ENCODE measurements around the gene ZNF536.

ZNF536 gene

DNA sequence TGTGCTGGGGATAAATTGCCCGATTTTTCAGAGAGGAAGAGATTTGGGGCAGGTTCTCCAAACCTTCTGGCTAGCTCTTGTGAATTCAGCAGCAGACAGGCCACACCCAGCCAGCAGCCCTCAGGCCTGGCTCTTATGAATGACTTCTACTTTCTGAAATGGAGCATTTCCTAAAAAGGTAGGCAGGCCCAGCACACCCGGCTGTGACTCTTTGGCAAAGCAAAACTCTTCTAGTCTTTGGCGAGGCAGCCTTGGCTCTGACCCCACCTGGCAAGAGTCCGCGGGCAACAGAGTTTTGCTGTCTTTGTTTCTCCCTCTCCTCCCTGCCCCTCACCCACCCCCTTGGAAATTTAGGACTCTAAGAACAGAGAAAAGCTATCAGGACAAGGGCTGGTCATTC is 221.2 kb downstream of the ZNF536 start:
- Mint-ChIP-seq H3K27me3 (no peaks in the 10 kb centered on the region), H3K4me1 (no peaks in the 10 kb centered on the region), H3K9me3 (peaks cover 0 to 2% of the 10 kb centered on the region in 2 donors), H3K36me3 (no peaks in the 10 kb centered on the region), H3K4me3 (no peak overlapping the region), H3K27ac (no peak overlapping the region)
- DNase-seq (no peak), ATAC-seq (replicated peaks) (no peak)

DNA sequence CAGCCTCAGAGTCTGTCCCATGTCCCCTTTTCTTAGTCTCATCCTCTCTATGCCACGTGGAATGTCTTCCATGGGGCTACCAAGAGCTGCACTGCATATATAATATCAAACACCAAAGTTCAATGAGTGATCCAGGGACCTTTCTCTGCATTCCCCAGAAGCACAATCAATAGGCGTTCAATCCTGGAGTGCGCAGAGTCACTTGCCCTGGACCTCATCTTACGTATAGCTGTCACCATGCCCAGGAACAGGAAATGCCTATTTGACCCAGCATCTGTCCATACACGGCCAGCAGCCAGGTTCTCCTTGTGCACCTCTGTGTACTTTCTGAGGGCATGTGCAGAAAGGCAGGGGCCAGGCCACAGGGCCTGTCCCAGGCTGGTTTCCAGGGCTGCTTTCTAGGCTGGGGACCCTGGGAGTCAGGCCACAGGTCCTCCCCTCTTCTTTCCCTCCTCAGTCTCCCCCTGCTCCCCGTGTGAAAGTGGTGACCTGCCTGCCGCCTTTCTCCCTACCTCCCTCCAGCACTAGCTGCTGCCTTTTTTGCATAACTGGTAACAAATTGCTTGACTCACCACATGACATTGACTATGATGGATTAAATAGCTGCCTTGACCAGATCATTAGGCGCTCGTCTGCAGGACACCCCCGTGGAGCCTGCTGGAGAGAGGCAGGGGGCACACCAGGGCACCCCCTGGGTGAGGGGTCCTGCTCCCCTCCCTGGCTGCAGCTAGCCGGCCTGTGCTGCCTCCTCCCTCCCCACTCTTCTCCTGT is 222.0 kb downstream of the ZNF536 start:
- H3K9me3 Mint-ChIP-seq: peaks cover 0 to 2% of the 10 kb centered on the region in 2 donors
- H3K36me3 Mint-ChIP-seq: no peaks in the 10 kb centered on the region
- H3K4me3 Mint-ChIP-seq: no peak overlapping the region
- H3K27me3 Mint-ChIP-seq: no peaks in the 10 kb centered on the region
- H3K27ac Mint-ChIP-seq: no peak overlapping the region
- no peak for DNase-seq
- ATAC-seq (replicated peaks): no peak
- no peaks in the 10 kb centered on the region for H3K4me1 Mint-ChIP-seq

DNA sequence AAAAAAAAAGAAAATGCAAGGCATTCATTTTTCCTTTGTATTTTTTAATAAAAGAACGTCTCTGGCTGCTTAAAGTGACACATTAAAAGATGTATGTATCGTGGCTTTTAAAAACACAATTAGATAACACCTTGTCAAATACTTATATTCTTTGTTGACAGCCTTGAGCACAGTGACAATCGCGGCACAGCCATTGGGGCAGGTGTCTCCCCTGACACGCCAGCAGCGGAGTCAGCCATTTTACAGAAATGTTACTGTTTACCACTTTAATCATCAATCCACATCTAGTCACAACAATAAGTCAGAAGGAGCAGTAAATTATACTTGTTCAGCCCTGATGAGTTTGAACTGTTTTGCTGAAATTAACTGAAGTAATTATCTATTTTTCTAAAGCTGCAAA is 224.1 kb downstream of the ZNF536 start:
- Mint-ChIP-seq H3K4me1 (no peaks in the 10 kb centered on the region), H3K4me3 (no peak overlapping the region), H3K27ac (no peak overlapping the region), H3K27me3 (peaks cover 0 to 4% of the 10 kb centered on the region in 2 donors), H3K9me3 (peaks cover 0 to 2% of the 10 kb centered on the region in 2 donors), H3K36me3 (peaks cover 0 to 1% of the 10 kb centered on the region in 2 donors)
- DNase-seq (no peak), ATAC-seq (replicated peaks) (no peak)

- DNase-seq: no peak
- no peak overlapping the region for H3K27ac Mint-ChIP-seq
- peaks cover 0 to 2% of the 10 kb centered on the region in 2 donors for H3K9me3 Mint-ChIP-seq
- peaks cover 0 to 1% of the 10 kb centered on the region in 2 donors for H3K36me3 Mint-ChIP-seq
- no peak for ATAC-seq (replicated peaks)
- H3K4me1 Mint-ChIP-seq: no peaks in the 10 kb centered on the region
- H3K27me3 Mint-ChIP-seq: peaks cover 0 to 4% of the 10 kb centered on the region in 2 donors
- no peak overlapping the region for H3K4me3 Mint-ChIP-seq
Measured at GRCh38 chr19:30596813-30597399, 224.7 kb downstream of the ZNF536 start.

GRCh38 chr19:30598688-30599087 is 226.5 kb downstream of the ZNF536 start:
- Mint-ChIP-seq H3K4me3 (no peak overlapping the region), H3K36me3 (peaks cover 0 to 1% of the 10 kb centered on the region in 2 donors), H3K4me1 (no peaks in the 10 kb centered on the region), H3K27me3 (peaks cover 0 to 4% of the 10 kb centered on the region in 2 donors), H3K9me3 (peaks cover 0 to 2% of the 10 kb centered on the region in 2 donors), H3K27ac (no peak overlapping the region)
- no peak for ATAC-seq (replicated peaks)
- DNase-seq: no peak

DNA sequence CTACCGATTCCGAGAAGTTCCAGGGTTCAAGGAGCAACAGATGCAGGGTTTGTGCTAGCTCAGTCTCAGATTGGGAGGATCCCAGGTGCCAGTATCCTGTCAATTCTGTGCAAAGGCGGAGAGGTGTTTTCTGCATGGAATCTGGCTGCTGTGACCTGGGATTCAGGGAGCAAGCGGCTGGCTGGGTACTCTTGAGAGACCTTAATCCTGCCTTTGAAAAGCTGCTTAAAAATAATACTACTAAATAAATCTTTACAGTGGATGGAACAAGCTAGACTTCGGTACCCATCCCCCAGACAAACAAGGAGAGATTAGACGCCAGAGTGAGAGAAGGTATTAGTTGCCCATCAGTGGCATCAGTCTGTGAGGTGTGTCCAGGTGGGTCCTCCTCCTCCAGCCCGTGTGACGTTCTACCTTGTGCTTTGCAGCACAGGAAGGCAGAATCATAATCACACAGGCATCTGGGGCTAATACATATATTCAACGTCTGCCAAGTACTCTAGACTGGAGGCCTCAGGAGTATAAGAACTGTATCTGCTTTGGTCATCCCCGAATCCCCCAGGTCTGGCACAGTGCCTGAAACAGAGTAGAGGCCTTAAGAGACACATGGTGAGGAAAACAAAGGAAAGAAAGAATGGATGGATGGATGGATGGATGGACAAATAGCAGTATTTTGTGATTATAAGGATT is 230.6 kb downstream of the ZNF536 start:
- peaks cover 0 to 2% of the 10 kb centered on the region in 2 donors for H3K9me3 Mint-ChIP-seq
- H3K36me3 Mint-ChIP-seq: peaks cover 0 to 1% of the 10 kb centered on the region in 2 donors
- H3K27me3 Mint-ChIP-seq: peaks cover 0 to 4% of the 10 kb centered on the region in 2 donors
- no peak overlapping the region for H3K4me3 Mint-ChIP-seq
- H3K4me1 Mint-ChIP-seq: no peaks in the 10 kb centered on the region
- DNase-seq: no peak
- no peak overlapping the region for H3K27ac Mint-ChIP-seq
- no peak for ATAC-seq (replicated peaks)

DNA sequence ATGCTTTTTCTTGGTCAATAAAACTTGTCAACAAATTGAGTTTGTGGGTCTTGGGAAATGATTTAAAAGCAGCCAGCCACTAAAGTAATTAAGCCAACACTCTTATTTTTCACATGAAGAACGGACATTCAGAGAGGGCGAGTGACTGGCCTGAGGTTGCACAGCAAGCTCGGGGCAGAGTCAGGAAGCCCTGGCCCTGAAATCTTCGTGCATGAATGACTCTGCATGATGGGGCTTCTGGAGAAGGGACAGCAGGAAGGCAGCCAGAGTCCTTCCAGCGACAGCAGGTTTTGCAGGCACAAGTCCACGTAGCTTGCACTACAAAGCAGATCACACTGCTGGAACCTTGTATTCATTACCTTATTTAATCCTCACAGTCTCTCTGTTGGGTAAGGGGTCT is 232.5 kb downstream of the ZNF536 start:
- no peak overlapping the region for H3K27ac Mint-ChIP-seq
- ATAC-seq (replicated peaks) (no peak), DNase-seq (no peak)
- peaks cover 2% of the 10 kb centered on the region in 2 donors for H3K9me3 Mint-ChIP-seq
- H3K4me3 Mint-ChIP-seq: no peak overlapping the region
- no peaks in the 10 kb centered on the region for H3K4me1 Mint-ChIP-seq
- peaks cover 0 to 4% of the 10 kb centered on the region in 2 donors for H3K27me3 Mint-ChIP-seq
- H3K36me3 Mint-ChIP-seq: no peaks in the 10 kb centered on the region

- H3K27ac Mint-ChIP-seq: no peak overlapping the region
- H3K27me3 Mint-ChIP-seq: no peaks in the 10 kb centered on the region
- no peak for DNase-seq
Measured at GRCh38 chr19:30605333-30605732, 233.1 kb downstream of the ZNF536 start.

GRCh38 chr19:30606114-30607050 is 234.2 kb downstream of the ZNF536 start:
- peaks cover 5 to 7% of the 10 kb centered on the region in 2 donors for H3K9me3 Mint-ChIP-seq
- ATAC-seq (replicated peaks) (no peak), DNase-seq (no peak)
- no peaks in the 10 kb centered on the region for H3K27me3 Mint-ChIP-seq
- H3K4me3 Mint-ChIP-seq: no peak overlapping the region
- no peaks in the 10 kb centered on the region for H3K36me3 Mint-ChIP-seq
- H3K27ac Mint-ChIP-seq: no peak overlapping the region
- no peaks in the 10 kb centered on the region for H3K4me1 Mint-ChIP-seq

More at GRCh38 chr19:30605333-30605732, 233.1 kb downstream of the ZNF536 start:
- ATAC-seq (replicated peaks): no peak
- Mint-ChIP-seq H3K9me3 (peaks cover 5% of the 10 kb centered on the region in 2 donors), H3K4me3 (no peak overlapping the region), H3K4me1 (no peaks in the 10 kb centered on the region), H3K36me3 (no peaks in the 10 kb centered on the region)

All from stimulated activated naive B cell treated with anti-CD40 and anti-IgM and Interleukin-4, amounts not matched to agents 10 μg/mL and 1 μg/mL and 100 μg/mL, for 72 hours (primary cell).